ENCODE results near the gene ANKMY1. TPM values are rescaled to one million over a fixed set of nuclear protein-coding genes. Genes with fewer than 3 reads are reported as not detected.
A peak's percentile ranks its signal among the peaks of the same experiment; 100 is the strongest.

Gene ANKMY1
- total RNA-seq, 1 donor from 2014 or later: 28.5 TPM

DNA sequence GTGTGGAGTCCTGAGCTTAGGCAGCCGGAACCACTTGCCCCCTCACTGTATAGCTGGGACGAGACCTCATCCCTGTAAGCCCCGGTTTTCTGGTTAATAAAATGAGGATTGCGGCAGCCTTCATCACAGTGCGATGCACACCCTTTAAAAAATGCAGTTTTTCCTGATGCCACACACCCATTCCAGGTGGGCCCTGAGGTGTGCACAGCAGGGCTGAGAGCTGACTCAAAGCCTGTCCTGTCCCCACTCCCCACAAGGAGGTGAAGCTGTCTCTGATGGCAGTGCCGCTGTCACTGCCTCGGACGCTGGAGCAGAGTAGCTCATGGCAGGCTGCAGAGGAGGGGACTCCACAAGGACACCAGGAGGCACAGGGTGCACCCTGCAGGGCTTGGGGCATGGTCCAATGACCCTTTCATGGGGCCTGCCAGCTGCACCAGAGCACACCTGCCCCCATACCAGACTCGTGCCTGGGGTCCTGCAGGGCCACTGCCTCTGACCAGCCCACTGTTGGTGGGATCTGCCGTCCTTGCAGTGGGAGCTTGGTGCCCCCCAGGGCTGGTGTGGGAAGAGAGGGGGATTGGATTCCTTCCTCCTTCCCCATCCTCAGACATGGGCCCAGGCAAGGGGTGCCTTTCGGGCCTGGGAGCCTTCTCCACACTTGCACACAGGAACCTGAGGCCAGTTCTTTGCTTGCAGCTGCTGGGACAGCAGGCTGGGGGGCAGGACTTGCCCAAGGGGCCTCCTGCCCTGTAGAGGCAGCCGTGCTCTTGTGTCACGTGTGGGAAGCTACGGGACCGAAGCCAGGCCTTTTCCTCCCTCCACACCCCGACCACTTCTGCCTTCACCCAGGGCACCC lies 99.5 kb downstream of the ANKMY1 start:
- Mint-ChIP-seq H3K9me3 (ENCODE audit: unreplicated experiment) (no peaks in the 10 kb centered on the region), H3K27ac (ENCODE audit: unreplicated experiment) (peak overlapping the region; percentile 31), H3K27me3 (ENCODE audit: unreplicated experiment) (no peaks in the 10 kb centered on the region), H3K4me3 (ENCODE audit: unreplicated experiment) (no peak overlapping the region), H3K36me3 (ENCODE audit: unreplicated experiment) (no peaks in the 10 kb centered on the region), H3K4me1 (ENCODE audit: unreplicated experiment) (peaks cover 30% of the 10 kb centered on the region)
- TF ChIP-seq CTCF (IDR thresholded peaks at IDR 0.05): no peak
- no peak for DNase-seq (ENCODE audit: extremely low spot score, unreplicated experiment)

- no peak overlapping the region for H3K4me3 Mint-ChIP-seq (ENCODE audit: unreplicated experiment)
- no peaks in the 10 kb centered on the region for H3K27me3 Mint-ChIP-seq (ENCODE audit: unreplicated experiment)
- peak overlapping the region; percentile 31 for H3K27ac Mint-ChIP-seq (ENCODE audit: unreplicated experiment)
- no peak for TF ChIP-seq CTCF (IDR thresholded peaks at IDR 0.05)
- DNase-seq (ENCODE audit: extremely low spot score, unreplicated experiment): no peak
- H3K4me1 Mint-ChIP-seq (ENCODE audit: unreplicated experiment): peaks cover 30% of the 10 kb centered on the region
- no peaks in the 10 kb centered on the region for H3K36me3 Mint-ChIP-seq (ENCODE audit: unreplicated experiment)
- no peaks in the 10 kb centered on the region for H3K9me3 Mint-ChIP-seq (ENCODE audit: unreplicated experiment)
Observed at GRCh38 chr2:240457223-240458043, 100.4 kb downstream of the ANKMY1 start.

GRCh38 chr2:240456447-240457222 lies 101.2 kb downstream of the ANKMY1 start:
- DNase-seq (ENCODE audit: extremely low spot score, unreplicated experiment): no peak
- H3K27me3 Mint-ChIP-seq (ENCODE audit: unreplicated experiment): no peaks in the 10 kb centered on the region
- no peaks in the 10 kb centered on the region for H3K36me3 Mint-ChIP-seq (ENCODE audit: unreplicated experiment)
- peaks cover 36% of the 10 kb centered on the region for H3K4me1 Mint-ChIP-seq (ENCODE audit: unreplicated experiment)
- no peaks in the 10 kb centered on the region for H3K9me3 Mint-ChIP-seq (ENCODE audit: unreplicated experiment)
- peak overlapping the region; percentile 33 for H3K4me3 Mint-ChIP-seq (ENCODE audit: unreplicated experiment)
- no peak for TF ChIP-seq CTCF (IDR thresholded peaks at IDR 0.05)
- no peak overlapping the region for H3K27ac Mint-ChIP-seq (ENCODE audit: unreplicated experiment)

GRCh38 chr2:240455647-240456446 lies 101.9 kb downstream of the ANKMY1 start:
- no peak for DNase-seq (ENCODE audit: extremely low spot score, unreplicated experiment)
- Mint-ChIP-seq H3K27me3 (ENCODE audit: unreplicated experiment) (no peaks in the 10 kb centered on the region), H3K4me3 (ENCODE audit: unreplicated experiment) (no peak overlapping the region), H3K36me3 (ENCODE audit: unreplicated experiment) (no peaks in the 10 kb centered on the region), H3K9me3 (ENCODE audit: unreplicated experiment) (no peaks in the 10 kb centered on the region), H3K27ac (ENCODE audit: unreplicated experiment) (no peak overlapping the region), H3K4me1 (ENCODE audit: unreplicated experiment) (peaks cover 44% of the 10 kb centered on the region)
- TF ChIP-seq CTCF (IDR thresholded peaks at IDR 0.05): no peak

All from osteocyte (in vitro differentiated cells).